Measurements from ENCODE around the gene KLK6. TPM values are rescaled to one million over a fixed set of nuclear protein-coding genes. Genes with fewer than 3 reads are reported as not detected.

KLK6 gene
- total and polyA plus RNA-seq, 2 experiments from 2014 or later = not detected

DNA sequence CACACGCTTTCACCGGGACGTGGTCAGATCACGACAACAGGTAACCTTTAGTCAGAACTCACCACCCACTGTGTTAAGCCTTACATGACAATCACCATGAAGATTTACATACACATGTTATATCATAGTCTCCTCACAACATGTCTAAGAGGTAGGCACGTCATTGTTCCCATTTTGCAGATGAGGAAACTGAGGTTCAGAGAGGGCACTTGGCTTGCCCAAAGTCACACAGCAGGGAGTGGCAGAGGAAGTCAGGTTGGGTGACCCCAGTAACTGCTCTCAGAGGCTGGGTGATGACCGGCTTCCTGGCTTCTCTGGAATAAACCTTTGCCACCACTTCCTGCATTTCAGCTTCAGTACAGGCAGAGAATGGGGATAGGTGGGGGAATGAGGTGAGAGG, 44.9 kb upstream of the KLK6 start:
- no peak overlapping the region for H3K4me3 ChIP-seq
- no peaks in the 10 kb centered on the region for H3K9me2 ChIP-seq (ENCODE audit: insufficient read depth)
- no peak overlapping the region for H2AFZ ChIP-seq
- peaks cover 54% of the 10 kb centered on the region for H3K27me3 ChIP-seq (replicated peaks; ENCODE audit: insufficient read depth)
- H3F3A ChIP-seq (ENCODE audit: insufficient read depth) = no peaks in the 10 kb centered on the region
- H3K9ac ChIP-seq = no peak overlapping the region
- 53 to 59% methylated on average over 6 of the region's 6 CpGs for WGBS, 2 experiments (ENCODE audit: low coverage in 1 of 2, low lambda C conversion rate in 2 of 2, missing lambda C conversion rate in 2 of 2)
- no peak for DNase-seq
- no peak overlapping the region for H3K27ac ChIP-seq
- no peak overlapping the region for H3K4me2 ChIP-seq (ENCODE audit: unreplicated experiment)
- H4K20me1 ChIP-seq (ENCODE audit: insufficient read depth) = no peaks in the 10 kb centered on the region
- no peaks in the 10 kb centered on the region for H3K4me1 ChIP-seq (ENCODE audit: insufficient read depth)
- no peaks in the 10 kb centered on the region for H3K36me3 ChIP-seq (ENCODE audit: low read depth)
- H3K9me3 ChIP-seq (ENCODE audit: low read depth) = no peaks in the 10 kb centered on the region
- TF ChIP-seq EZH2 (IDR thresholded peaks at IDR 0.05; ENCODE audit: insufficient read depth, poor library complexity, severe bottlenecking) (no peak), EZH2phosphoT487 (IDR thresholded peaks at IDR 0.05; ENCODE audit: insufficient read depth, low read depth) (no peak)
- in situ Hi-C loops (cut with MboI) = no loop called here
- H3K79me2 ChIP-seq (ENCODE audit: insufficient read depth) = no peaks in the 10 kb centered on the region

GRCh38 chr19:51012661-51013190, 43.3 kb upstream of the KLK6 start:
- no peaks in the 10 kb centered on the region for H3K9me3 ChIP-seq (ENCODE audit: low read depth)
- H3K27me3 ChIP-seq (replicated peaks; ENCODE audit: insufficient read depth) = peaks cover 47% of the 10 kb centered on the region
- H3K27ac ChIP-seq = no peak overlapping the region
- no peak for TF ChIP-seq EZH2 (IDR thresholded peaks at IDR 0.05; ENCODE audit: insufficient read depth, poor library complexity, severe bottlenecking)
- TF ChIP-seq EZH2phosphoT487 (IDR thresholded peaks at IDR 0.05; ENCODE audit: insufficient read depth, low read depth) = no peak
- no peak overlapping the region for H3K4me2 ChIP-seq (ENCODE audit: unreplicated experiment)
- no peak overlapping the region for H2AFZ ChIP-seq
- H3K4me3 ChIP-seq = no peak overlapping the region
- H3K9ac ChIP-seq = no peak overlapping the region
- DNase-seq = no peak
- no peaks in the 10 kb centered on the region for H3K9me2 ChIP-seq (ENCODE audit: insufficient read depth)
- WGBS, 2 experiments (ENCODE audit: low coverage in 1 of 2, low lambda C conversion rate in 2 of 2, missing lambda C conversion rate in 2 of 2) = 36 to 38% methylated on average over 12 of the region's 12 CpGs
- no peaks in the 10 kb centered on the region for H3K36me3 ChIP-seq (ENCODE audit: low read depth)
- no peaks in the 10 kb centered on the region for H3K79me2 ChIP-seq (ENCODE audit: insufficient read depth)
- H3F3A ChIP-seq (ENCODE audit: insufficient read depth) = no peaks in the 10 kb centered on the region
- no peaks in the 10 kb centered on the region for H3K4me1 ChIP-seq (ENCODE audit: insufficient read depth)
- H4K20me1 ChIP-seq (ENCODE audit: insufficient read depth) = no peaks in the 10 kb centered on the region
- in situ Hi-C loops (cut with MboI) = no loop called here

- H3K79me2 ChIP-seq (ENCODE audit: insufficient read depth) = no peaks in the 10 kb centered on the region
- no peaks in the 10 kb centered on the region for H3K4me1 ChIP-seq (ENCODE audit: insufficient read depth)
- H3K36me3 ChIP-seq (ENCODE audit: low read depth) = no peaks in the 10 kb centered on the region
- H3K4me2 ChIP-seq (ENCODE audit: unreplicated experiment) = no peak overlapping the region
- no peak overlapping the region for H2AFZ ChIP-seq
- H3K27me3 ChIP-seq (replicated peaks; ENCODE audit: insufficient read depth) = peaks cover 30% of the 10 kb centered on the region
- no peak for DNase-seq
- no peak overlapping the region for H3K27ac ChIP-seq
- in situ Hi-C loops (cut with MboI) = no loop called here
- TF ChIP-seq EZH2phosphoT487 (IDR thresholded peaks at IDR 0.05; ENCODE audit: insufficient read depth, low read depth) (no peak), EZH2 (IDR thresholded peaks at IDR 0.05; ENCODE audit: insufficient read depth, poor library complexity, severe bottlenecking) (no peak)
- no peaks in the 10 kb centered on the region for H3K9me2 ChIP-seq (ENCODE audit: insufficient read depth)
- H3K4me3 ChIP-seq = no peak overlapping the region
- H3K9me3 ChIP-seq (ENCODE audit: low read depth) = no peaks in the 10 kb centered on the region
- H4K20me1 ChIP-seq (ENCODE audit: insufficient read depth) = no peaks in the 10 kb centered on the region
- 31% methylated on average over 4 of the region's 4 CpGs for WGBS, 2 experiments (ENCODE audit: low coverage in 1 of 2, low lambda C conversion rate in 2 of 2, missing lambda C conversion rate in 2 of 2)
- H3F3A ChIP-seq (ENCODE audit: insufficient read depth) = no peaks in the 10 kb centered on the region
- H3K9ac ChIP-seq = no peak overlapping the region
These were observed 40.8 kb upstream of the KLK6 start for GRCh38 chr19:51010066-51010795.

DNA sequence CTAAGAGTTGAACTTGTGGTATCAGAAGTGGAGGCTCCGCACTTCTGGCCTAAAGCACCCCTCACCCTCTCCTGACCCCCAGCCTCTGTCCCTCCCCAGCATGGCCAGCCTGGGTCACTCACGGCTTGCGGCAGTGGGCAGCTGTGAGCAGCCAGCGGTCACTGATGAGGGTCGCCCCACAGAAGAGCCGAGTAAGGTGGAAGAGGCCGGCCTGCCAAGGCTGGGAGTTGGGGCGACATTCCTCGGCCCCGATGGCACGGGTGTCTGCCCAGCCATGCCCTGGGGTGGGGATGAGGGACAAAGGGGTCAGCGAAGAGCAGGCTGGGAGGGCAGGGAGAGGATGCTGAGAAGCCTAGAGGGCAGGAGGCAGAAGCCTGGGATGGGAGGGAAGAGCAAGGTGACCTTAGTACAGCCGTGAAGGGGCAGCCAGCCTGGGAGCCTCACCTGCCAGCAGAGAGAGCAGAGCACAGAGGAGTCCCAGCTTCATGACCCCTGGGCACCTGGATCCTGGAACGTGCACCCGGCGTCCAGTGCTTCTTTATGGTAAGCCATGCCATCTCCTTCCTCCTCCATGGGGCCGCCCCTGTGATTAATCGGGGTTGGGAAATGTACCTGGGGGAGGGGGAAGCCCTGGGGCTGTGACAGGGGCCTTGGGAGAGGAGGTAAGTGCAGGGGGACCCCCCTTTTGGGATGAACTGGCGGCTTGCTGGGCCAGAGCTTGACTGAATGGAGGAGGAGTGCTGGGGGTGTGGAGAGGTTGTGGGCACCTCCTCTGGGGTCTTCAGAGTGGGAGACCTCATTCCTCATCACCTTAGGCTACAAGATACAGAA, 39.9 kb upstream of the KLK6 start:
- DNase-seq = no peak
- Histone ChIP-seq H3K4me1 (ENCODE audit: insufficient read depth) (no peaks in the 10 kb centered on the region), H3K4me3 (no peak overlapping the region), H4K20me1 (ENCODE audit: insufficient read depth) (no peaks in the 10 kb centered on the region), H3K9me3 (ENCODE audit: low read depth) (no peaks in the 10 kb centered on the region), H3K36me3 (ENCODE audit: low read depth) (no peaks in the 10 kb centered on the region), H3K4me2 (ENCODE audit: unreplicated experiment) (no peak overlapping the region), H3K9me2 (ENCODE audit: insufficient read depth) (no peaks in the 10 kb centered on the region), H3F3A (ENCODE audit: insufficient read depth) (no peaks in the 10 kb centered on the region), H3K27ac (no peak overlapping the region), H3K27me3 (replicated peaks; ENCODE audit: insufficient read depth) (peaks cover 21% of the 10 kb centered on the region), H3K79me2 (ENCODE audit: insufficient read depth) (no peaks in the 10 kb centered on the region), H3K9ac (no peak overlapping the region), H2AFZ (no peak overlapping the region)
- WGBS, 2 experiments (ENCODE audit: low coverage in 1 of 2, low lambda C conversion rate in 2 of 2, missing lambda C conversion rate in 2 of 2) = 20 to 31% methylated on average over 18 to 19 of the region's 19 CpGs
- in situ Hi-C loops (cut with MboI) = no loop called here
- TF ChIP-seq EZH2 (IDR thresholded peaks at IDR 0.05; ENCODE audit: insufficient read depth, poor library complexity, severe bottlenecking) (no peak), EZH2phosphoT487 (IDR thresholded peaks at IDR 0.05; ENCODE audit: insufficient read depth, low read depth) (no peak)
